ENCODE data around the gene PRODH2.
A peak's percentile ranks its signal among the peaks of the same experiment; 100 is the strongest.

PRODH2 gene

DNA sequence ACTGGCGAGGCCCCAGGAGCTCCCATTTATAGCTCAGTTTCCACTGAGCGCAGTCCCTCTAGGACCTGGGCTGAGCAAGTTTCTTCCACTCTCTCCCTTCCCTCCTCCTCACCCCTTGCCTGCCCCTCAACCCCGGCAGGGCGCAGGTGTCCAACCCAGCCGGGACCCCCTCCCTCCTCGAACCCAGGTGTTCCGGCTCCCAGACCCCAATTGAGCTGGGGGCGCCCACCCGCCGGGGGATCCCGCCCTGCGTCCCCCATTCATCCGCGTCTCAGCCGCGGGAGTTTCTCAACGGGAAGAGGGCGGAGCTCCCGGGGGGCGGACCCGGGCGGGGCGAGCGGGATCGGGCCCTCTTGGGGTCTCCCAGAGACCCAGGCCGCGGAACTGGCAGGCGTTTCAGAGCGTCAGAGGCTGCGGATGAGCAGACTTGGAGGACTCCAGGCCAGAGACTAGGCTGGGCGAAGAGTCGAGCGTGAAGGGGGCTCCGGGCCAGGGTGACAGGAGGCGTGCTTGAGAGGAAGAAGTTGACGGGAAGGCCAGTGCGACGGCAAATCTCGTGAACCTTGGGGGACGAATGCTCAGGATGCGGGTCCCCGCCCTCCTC lies 44.0 kb upstream of the PRODH2 start, which contains the start of gene KIRREL2:
Gene KIRREL2 (plus strand): TSS at position 366 of the 604 bp plus-strand sequence. CDS start 209 bp downstream, at position 575.
- peak within 1 kb of the TSS; percentile 46 for H3K4me3 ChIP-seq (ENCODE audit: low read depth, low read length)

DNA sequence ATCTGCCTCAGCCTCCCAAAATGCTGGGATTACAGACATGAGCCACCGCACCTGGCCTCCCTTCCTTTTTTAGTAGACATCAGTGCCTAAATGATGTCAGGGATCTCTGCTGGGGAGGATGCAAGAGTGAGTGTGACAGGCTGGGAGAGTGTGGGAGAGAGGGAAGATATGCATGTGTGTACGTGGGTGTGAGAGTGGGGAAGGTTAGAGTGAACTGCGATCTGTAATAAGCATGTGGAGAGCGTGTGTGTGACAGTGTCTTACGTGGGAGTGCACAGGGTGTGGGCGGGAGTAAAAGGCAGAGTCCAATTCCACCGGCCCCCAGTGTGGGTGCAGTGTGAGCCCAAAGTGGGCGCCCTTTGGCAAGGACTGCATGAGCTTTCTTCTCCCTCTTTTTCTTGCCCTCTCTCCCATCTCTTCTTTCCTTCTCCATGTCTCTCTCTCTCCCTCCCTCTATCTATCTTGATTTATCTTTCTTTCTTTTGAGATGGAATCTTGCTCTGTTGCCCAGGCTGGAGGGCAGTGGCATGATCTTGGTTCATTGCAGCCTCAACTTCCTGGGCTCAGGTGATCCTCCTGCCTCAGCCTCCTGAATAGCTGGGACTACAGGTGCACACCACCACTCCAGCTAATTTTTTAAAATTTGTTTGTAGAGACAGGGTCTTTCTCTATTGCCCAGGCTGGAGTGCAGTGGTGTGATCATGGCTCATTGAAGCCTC lies 40.6 kb upstream of the PRODH2 start:
- H3K4me3 ChIP-seq (ENCODE audit: low read depth, low read length) = no peak overlapping the region
- TF ChIP-seq, protein P1, sequence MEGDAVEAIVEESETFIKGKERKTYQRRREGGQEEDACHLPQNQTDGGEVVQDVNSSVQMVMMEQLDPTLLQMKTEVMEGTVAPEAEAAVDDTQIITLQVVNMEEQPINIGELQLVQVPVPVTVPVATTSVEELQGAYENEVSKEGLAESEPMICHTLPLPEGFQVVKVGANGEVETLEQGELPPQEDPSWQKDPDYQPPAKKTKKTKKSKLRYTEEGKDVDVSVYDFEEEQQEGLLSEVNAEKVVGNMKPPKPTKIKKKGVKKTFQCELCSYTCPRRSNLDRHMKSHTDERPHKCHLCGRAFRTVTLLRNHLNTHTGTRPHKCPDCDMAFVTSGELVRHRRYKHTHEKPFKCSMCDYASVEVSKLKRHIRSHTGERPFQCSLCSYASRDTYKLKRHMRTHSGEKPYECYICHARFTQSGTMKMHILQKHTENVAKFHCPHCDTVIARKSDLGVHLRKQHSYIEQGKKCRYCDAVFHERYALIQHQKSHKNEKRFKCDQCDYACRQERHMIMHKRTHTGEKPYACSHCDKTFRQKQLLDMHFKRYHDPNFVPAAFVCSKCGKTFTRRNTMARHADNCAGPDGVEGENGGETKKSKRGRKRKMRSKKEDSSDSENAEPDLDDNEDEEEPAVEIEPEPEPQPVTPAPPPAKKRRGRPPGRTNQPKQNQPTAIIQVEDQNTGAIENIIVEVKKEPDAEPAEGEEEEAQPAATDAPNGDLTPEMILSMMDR (IDR thresholded peaks at IDR 0.05; ENCODE audit: low read depth, low read length) = no peak

More for the DNA sequence above, 44.0 kb upstream of the PRODH2 start, which contains the start of gene KIRREL2:
- TF ChIP-seq, protein P1 (IDR thresholded peaks at IDR 0.05; ENCODE audit: low read depth, low read length) = no peak

DNA sequence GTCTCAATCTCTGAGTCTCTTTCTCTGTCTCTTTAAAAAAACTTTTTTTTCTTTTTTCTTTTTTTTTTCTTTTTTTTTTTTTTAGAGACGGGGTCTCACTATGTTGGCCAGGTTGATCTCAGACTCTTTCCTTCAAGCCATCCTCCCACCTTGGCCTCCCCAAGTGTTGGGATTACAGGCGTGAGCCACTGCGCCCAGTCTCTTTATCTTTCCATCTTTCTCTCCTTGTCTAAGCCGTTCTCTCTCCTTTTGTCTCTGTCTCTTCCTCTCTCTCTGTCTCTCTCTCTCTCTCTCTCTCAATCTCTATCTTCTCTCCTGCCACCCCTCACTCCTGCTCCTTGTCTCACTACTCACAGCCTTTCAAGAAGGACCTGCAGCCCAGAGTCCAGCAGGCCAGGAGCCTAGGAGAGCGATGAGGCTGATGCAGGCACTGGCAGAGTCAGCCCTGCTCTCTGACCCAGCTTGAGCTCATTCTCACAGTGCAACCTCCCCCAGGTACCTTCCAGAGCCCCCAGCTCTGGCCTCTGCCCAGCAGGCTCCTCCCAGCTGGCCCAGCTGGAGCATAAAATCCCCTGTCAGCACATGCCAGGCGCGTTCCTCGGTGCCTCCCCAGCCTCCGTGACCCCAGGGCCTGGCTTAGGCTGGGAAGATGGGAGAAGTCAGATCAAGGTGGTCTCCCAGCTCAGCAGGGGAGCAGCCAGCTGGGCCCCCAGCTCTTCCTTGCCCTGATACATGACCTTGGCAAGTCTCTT lies 39.6 kb upstream of the PRODH2 start, which contains the start of gene NPHS1:
Gene NPHS1 (minus strand): TSS at position 476 of the 752 bp plus-strand sequence. CDS start 667 bp downstream, outside the sequence.
- TF ChIP-seq, protein P1 (IDR thresholded peaks at IDR 0.05; ENCODE audit: low read depth, low read length) = no peak
- H3K4me3 ChIP-seq (ENCODE audit: low read depth, low read length) = no peak within 1 kb of the TSS

DNA sequence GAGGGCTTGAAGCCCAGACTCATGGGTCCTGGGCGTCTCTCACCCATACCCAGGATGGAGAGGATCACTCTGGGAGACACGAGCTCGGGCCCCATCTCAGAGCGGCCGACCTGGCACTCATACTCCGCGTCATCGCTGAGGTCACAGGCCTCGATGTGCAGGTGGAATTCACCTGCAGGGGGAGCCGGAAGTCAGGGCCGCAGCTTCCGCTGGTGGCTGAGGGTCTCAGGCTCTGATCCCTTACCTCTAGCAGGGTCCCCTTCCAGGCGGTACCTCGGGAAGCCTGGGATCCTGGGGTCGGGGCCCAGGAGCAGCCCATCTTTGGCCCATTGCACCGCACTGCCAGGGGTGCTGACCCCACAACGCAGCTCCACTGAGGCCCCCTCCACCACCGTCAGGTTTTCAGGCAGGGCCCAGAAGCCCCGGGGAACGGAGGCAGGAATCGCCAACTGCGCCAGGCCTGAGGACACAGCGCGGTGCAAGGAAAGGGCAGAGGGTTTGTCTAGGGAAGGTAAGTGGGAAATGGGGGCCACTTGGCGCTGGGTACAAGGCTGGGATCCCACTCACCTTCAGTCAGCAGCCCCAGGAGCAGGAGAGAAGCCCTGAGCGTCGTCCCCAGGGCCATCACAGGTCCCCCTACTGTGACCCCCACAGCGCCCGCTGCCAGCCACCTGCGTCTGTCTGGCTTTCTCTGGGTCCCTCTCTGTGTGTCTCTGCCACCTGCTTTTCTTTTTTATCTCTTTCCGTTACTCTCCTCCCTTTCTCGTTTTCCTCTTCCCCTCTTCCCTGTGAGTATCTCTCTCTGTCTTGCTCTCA lies 38.8 kb upstream of the PRODH2 start:
- H3K4me3 ChIP-seq (ENCODE audit: low read depth, low read length) = no peak overlapping the region

DNA sequence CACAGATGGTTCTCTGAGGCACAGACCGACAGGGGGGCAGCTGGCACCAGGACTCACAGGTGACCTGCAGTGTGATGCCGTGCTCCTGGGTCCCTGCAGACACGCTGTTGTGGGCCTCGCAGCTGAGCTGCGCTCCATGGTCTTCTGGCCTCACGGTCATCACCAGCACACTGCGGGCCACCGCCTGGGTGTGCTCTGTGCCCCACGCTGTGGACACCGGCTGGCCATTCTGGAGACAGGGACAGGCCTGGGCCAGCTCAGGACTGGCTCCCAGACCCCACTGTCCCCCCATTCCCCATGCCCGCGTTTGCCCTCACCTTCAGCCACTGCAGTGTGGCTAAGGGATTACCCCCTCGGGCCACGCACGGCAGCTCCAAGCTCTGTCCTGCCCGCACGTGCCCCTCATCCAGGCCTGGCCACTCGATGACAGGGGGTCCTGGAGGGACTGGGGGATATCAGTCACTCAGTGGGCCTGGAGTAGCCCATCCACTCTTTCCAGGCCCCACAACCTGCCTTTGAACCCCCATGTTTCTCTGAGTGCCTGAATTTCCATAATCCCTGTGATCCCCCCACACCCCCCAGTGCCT lies 36.4 kb upstream of the PRODH2 start:
- no peak overlapping the region for H3K4me3 ChIP-seq (ENCODE audit: low read depth, low read length)
- TF ChIP-seq, protein P1 (IDR thresholded peaks at IDR 0.05; ENCODE audit: low read depth, low read length) = no peak

More for the DNA sequence above, 38.8 kb upstream of the PRODH2 start:
- TF ChIP-seq, protein P1 (IDR thresholded peaks at IDR 0.05; ENCODE audit: low read depth, low read length) = no peak

DNA sequence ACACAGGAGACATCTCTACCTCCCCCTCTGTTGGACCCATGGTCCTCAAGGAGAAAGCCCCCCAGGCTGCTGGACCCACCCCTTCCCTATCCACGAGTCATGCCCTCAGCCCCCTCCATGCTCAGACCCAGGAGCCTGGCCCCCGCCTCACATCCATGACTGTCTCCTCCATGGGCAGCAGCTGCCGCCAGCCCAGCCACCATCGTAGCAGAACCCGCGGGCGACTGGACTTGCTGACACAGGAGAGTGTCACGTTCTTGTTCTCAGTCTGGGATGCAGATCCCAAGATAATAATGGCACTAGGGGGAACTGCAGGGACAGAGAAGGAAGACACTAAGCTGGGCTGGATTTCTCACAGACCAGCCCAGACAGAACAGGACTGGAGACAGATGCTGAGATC lies 35.8 kb upstream of the PRODH2 start:
- no peak overlapping the region for H3K4me3 ChIP-seq (ENCODE audit: low read depth, low read length)
- TF ChIP-seq, protein P1 (IDR thresholded peaks at IDR 0.05; ENCODE audit: low read depth, low read length) = no peak

All from WI38 (cell line).